ENCODE data around the gene FAM240A.
"Not testable (repeated sequence)": the region's sequence is repeated elsewhere in the genome, so short reads cannot be mapped to it uniquely, and the experiment has no call there.

The FAM240A gene

GRCh38 chr3:46587268-46587667, 25.1 kb upstream of the FAM240A start:
- DNase-seq, result not testable (repeated sequence)

- no peak for DNase-seq
Measured at GRCh38 chr3:46593274-46593862, 19.0 kb upstream of the FAM240A start.

GRCh38 chr3:46593979-46594378, 18.3 kb upstream of the FAM240A start:
- DNase-seq, result no peak

GRCh38 chr3:46594723-46595122, 17.6 kb upstream of the FAM240A start:
- no peak for DNase-seq

- DNase-seq, result no peak
Measured at GRCh38 chr3:46595819-46596314, 16.5 kb upstream of the FAM240A start.

- DNase-seq, result no peak
Measured at GRCh38 chr3:46599590-46599989, 12.7 kb upstream of the FAM240A start.

- no peak for DNase-seq
Measured at GRCh38 chr3:46603446-46604046, 8.8 kb upstream of the FAM240A start.

- DNase-seq, result no peak
Measured at GRCh38 chr3:46604127-46604526, 8.2 kb upstream of the FAM240A start.

- no peak for DNase-seq
Measured at GRCh38 chr3:46607603-46608028, 4.7 kb upstream of the FAM240A start.

- DNase-seq, result no peak
Measured at GRCh38 chr3:46609212-46609721, 3.1 kb upstream of the FAM240A start.

GRCh38 chr3:46609944-46610722, 2.2 kb upstream of the FAM240A start:
- no peak for DNase-seq

- no peak for DNase-seq
Measured at GRCh38 chr3:46613313-46614005, 1.1 kb downstream of the FAM240A start.

- no peak for DNase-seq
Measured at GRCh38 chr3:46614431-46614830, 2.1 kb downstream of the FAM240A start.

GRCh38 chr3:46615050-46615775, 2.9 kb downstream of the FAM240A start:
- DNase-seq, result no peak

- no peak for DNase-seq
Measured at GRCh38 chr3:46615976-46616375, 3.7 kb downstream of the FAM240A start.

GRCh38 chr3:46617941-46618340, 5.6 kb downstream of the FAM240A start:
- DNase-seq, result no peak

GRCh38 chr3:46619845-46620778, 7.8 kb downstream of the FAM240A start:
- DNase-seq, result no peak

GRCh38 chr3:46624533-46624932, 12.2 kb downstream of the FAM240A start:
- DNase-seq, result no peak

- no peak for DNase-seq
Measured at GRCh38 chr3:46624975-46625490, 12.7 kb downstream of the FAM240A start.

- DNase-seq, result no peak
Measured at GRCh38 chr3:46626039-46626438, 13.7 kb downstream of the FAM240A start.

GRCh38 chr3:46627078-46627477, 14.8 kb downstream of the FAM240A start:
- DNase-seq, result no peak

Data from CD4-positive, alpha-beta T cell treated with Interleukin-21 for 1 hour (primary cell).